D721Med (cell line): ENCODE results near the gene RCSD1.

Experiments used
- DNase-seq: peaks from one replicate; pipeline ENCODE4 v3.0.0; 2011; ENCODE audit warnings: low spot score; ENCODE audit not compliant: insufficient read length
- FAIRE-seq: peaks from 2 replicates; lab custom pipeline; 2011; peaks lifted over from hg19 to GRCh38; lab: Jason Lieb, UNC
- TF ChIP-seq, protein P1 (sequence below): IDR thresholded peaks from 2 replicates; pipeline ENCODE4 v1.5.1; 2012; ENCODE audit warnings: mild to moderate bottlenecking, control low read depth; ENCODE audit not compliant: insufficient read depth; ENCODE audit errors: missing control alignments

Gene RCSD1

GRCh38 chr1:167668108-167668507 lies 38.1 kb downstream of the RCSD1 start:
- TF ChIP-seq, protein P1, sequence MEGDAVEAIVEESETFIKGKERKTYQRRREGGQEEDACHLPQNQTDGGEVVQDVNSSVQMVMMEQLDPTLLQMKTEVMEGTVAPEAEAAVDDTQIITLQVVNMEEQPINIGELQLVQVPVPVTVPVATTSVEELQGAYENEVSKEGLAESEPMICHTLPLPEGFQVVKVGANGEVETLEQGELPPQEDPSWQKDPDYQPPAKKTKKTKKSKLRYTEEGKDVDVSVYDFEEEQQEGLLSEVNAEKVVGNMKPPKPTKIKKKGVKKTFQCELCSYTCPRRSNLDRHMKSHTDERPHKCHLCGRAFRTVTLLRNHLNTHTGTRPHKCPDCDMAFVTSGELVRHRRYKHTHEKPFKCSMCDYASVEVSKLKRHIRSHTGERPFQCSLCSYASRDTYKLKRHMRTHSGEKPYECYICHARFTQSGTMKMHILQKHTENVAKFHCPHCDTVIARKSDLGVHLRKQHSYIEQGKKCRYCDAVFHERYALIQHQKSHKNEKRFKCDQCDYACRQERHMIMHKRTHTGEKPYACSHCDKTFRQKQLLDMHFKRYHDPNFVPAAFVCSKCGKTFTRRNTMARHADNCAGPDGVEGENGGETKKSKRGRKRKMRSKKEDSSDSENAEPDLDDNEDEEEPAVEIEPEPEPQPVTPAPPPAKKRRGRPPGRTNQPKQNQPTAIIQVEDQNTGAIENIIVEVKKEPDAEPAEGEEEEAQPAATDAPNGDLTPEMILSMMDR: no peak
- FAIRE-seq (no peak), DNase-seq (no peak)

- FAIRE-seq (no peak), DNase-seq (no peak)
- TF ChIP-seq, protein P1: no peak
Measured at GRCh38 chr1:167669209-167670124, 39.4 kb downstream of the RCSD1 start.

GRCh38 chr1:167670563-167670962 lies 40.5 kb downstream of the RCSD1 start:
- no peak for FAIRE-seq
- TF ChIP-seq, protein P1: no peak
- no peak for DNase-seq

DNA sequence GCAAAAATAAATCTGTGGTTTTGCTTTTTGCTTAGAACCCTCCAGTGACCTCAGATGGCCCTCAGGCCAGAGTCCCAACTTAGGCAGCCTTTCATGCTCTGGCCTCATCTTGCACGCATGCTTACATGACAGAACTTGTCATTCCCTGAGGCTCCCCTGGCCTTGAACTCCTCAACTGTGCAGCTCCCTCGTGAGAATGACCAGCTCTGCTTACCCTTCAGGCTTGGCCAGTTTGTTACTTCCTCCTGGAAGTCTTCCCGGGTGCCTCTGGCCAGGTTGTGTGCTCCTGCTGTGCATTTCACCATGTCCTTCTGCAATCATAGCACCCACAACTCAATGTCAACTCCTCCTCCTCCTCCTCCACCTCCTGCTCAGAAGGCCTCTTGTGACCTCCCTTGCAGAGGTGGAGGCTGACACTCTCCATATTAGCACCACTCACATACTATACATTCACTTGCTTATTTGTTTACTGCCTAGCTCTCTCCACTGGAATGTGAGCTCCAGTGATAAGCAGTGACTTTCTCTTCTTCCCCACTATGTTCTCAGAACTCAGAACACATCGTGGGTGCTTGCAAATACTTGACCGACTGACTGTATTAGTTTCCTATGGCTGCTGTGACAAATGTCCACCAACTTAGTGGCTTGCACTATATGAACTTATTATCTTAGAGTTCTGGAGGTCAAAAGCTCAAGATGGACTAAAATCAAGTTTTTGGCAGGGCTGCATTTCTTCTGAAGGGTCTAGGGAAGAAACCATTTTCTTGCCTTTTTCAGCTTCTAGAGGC lies 41.9 kb downstream of the RCSD1 start:
- FAIRE-seq (no peak), DNase-seq (no peak)
- TF ChIP-seq, protein P1: no peak

- TF ChIP-seq, protein P1: no peak
- DNase-seq: no peak
- FAIRE-seq: no peak
Measured at GRCh38 chr1:167672831-167673230, 42.8 kb downstream of the RCSD1 start.

DNA sequence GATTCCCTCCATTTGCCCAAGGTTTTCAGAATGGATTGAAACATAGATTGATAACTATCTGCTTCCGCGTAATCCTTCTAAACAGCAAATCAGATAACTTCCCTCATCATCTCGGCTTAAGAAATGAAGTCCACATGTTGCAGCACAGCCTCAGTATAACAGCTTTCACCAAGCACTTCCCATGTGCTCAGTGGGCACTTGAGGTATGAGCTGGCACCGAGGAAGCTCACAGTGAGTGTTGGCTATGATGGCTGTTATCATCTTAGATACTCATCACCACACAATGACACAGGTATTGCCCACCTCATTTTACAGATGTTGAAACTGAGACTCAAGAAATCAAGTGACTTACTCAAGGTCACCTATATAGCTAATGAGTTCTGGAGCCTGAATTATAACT lies 43.2 kb downstream of the RCSD1 start:
- FAIRE-seq: no peak
- no peak for DNase-seq
- TF ChIP-seq, protein P1: no peak
